DMS53 treated with DMSO at 0.1 percent for 48 hours (cell line): ENCODE results near the gene TEX51.

Source experiments
- DNase-seq: peaks from one replicate; lab custom pipeline; 2025; ENCODE audit not compliant: unreplicated experiment; lab: John Stamatoyannopoulos, UW

The TEX51 gene

GRCh38 chr2:126913329-126913728 is 14.6 kb downstream of the TEX51 start:
- no peak for DNase-seq

GRCh38 chr2:126913881-126914615 is 15.4 kb downstream of the TEX51 start:
- DNase-seq, result no peak

- DNase-seq, result no peak
These were observed 16.3 kb downstream of the TEX51 start for GRCh38 chr2:126914811-126915500.

GRCh38 chr2:126915903-126916302 is 17.2 kb downstream of the TEX51 start:
- DNase-seq, result no peak

- DNase-seq, result no peak
These were observed 18.1 kb downstream of the TEX51 start for GRCh38 chr2:126916744-126917143.

- no peak for DNase-seq
These were observed 22.4 kb downstream of the TEX51 start for GRCh38 chr2:126921066-126921465.

GRCh38 chr2:126930970-126931590 is 32.4 kb downstream of the TEX51 start:
- no peak for DNase-seq

GRCh38 chr2:126932529-126932928 is 33.8 kb downstream of the TEX51 start:
- no peak for DNase-seq

- DNase-seq, result no peak
These were observed 34.4 kb downstream of the TEX51 start for GRCh38 chr2:126932966-126933710.

GRCh38 chr2:126933711-126934091 is 35.0 kb downstream of the TEX51 start:
- no peak for DNase-seq

- no peak for DNase-seq
These were observed 36.1 kb downstream of the TEX51 start for GRCh38 chr2:126934809-126935208.

- no peak for DNase-seq
These were observed 37.1 kb downstream of the TEX51 start for GRCh38 chr2:126935774-126936173.

GRCh38 chr2:126936219-126936723 is 37.6 kb downstream of the TEX51 start:
- no peak for DNase-seq

- no peak for DNase-seq
These were observed 41.6 kb downstream of the TEX51 start for GRCh38 chr2:126940331-126940730.

GRCh38 chr2:126942427-126943203 is 43.9 kb downstream of the TEX51 start:
- no peak for DNase-seq

GRCh38 chr2:126943612-126944348 is 45.1 kb downstream of the TEX51 start:
- DNase-seq, result no peak

- DNase-seq, result no peak
These were observed 46.4 kb downstream of the TEX51 start for GRCh38 chr2:126945118-126945517.

GRCh38 chr2:126946318-126947102 is 47.8 kb downstream of the TEX51 start:
- DNase-seq, result no peak

GRCh38 chr2:126947103-126947429 is 48.4 kb downstream of the TEX51 start:
- DNase-seq, result no peak
